Breast epithelium (tissue), 4 donors: ENCODE measurements around the gene MYO3B. TPM values are rescaled to one million over a fixed set of nuclear protein-coding genes. Genes with fewer than 3 reads are reported as not detected.

Experiments
- DNase-seq, 2 donors: peaks; one replicate each; pipeline ENCODE4 v3.0.0-alpha.2; 2019; ENCODE audit warnings: low spot score in 2 of 2
- H3K27ac ChIP-seq, 2 donors: fragments of 200-600 bp; sonication (generic) in 1 of 2; one replicate each; pipeline ENCODE4 v1.5.1; 2016 to 2019; ENCODE audit warnings: mild to moderate bottlenecking in 1 of 2
- H3K27me3 ChIP-seq, 2 donors: fragments of 200-600 bp; sonication (generic) in 1 of 2; one replicate each; pipeline versions ENCODE4 v1.5.1 to v1.6.0; 2017 to 2019; ENCODE audit warnings: control low read depth in 1 of 2, mild to moderate bottlenecking in 1 of 2
- H3K36me3 ChIP-seq: fragments of 200-600 bp; one replicate; pipeline ENCODE4 v1.5.1; 2019
- H3K4me1 ChIP-seq, 2 donors: fragments of 200-600 bp; sonication (generic); one replicate each; pipeline ENCODE4 v1.5.1; 2016 to 2019; ENCODE audit warnings: control low read depth in 1 of 2
- H3K4me3 ChIP-seq, 3 donors: fragments of 200-600 bp; sonication (generic); 1 replicate in 2 of 3; 2 replicates in 1 of 3; pipeline ENCODE4 v1.5.1; 2016 to 2019; ENCODE audit warnings: mild to moderate bottlenecking in 3 of 3, moderate library complexity in 2 of 3
- H3K9me3 ChIP-seq, 2 donors: fragments of 200-600 bp; sonication (generic) in 1 of 2; one replicate each; pipeline ENCODE4 v1.5.1; 2016 to 2019; ENCODE audit warnings: control low read depth in 1 of 2
- CTCF ChIP-seq, 3 donors: fragments of 450-650 bp; IDR thresholded peaks; one replicate each; pipeline ENCODE4 v1.5.1; 2016 to 2017; ENCODE audit warnings: antibody characterized with exemption in 3 of 3, mild to moderate bottlenecking in 3 of 3, moderate library complexity in 3 of 3
- POLR2A ChIP-seq: fragments of 450-650 bp; IDR thresholded peaks from one replicate; pipeline ENCODE4 v1.6.1; 2016; ENCODE audit warnings: antibody characterized with exemption, mild to moderate bottlenecking, moderate library complexity
- POLR2AphosphoS5 ChIP-seq, 3 donors: sonication (generic); formaldehyde crosslinking; IDR thresholded peaks; one replicate each; pipeline ENCODE4 v1.6.1; 2017; ENCODE audit warnings: antibody characterized with exemption in 3 of 3
- intact Hi-C: fragments of 100-400 bp; cut with DNase I; formaldehyde crosslinking; loops from one replicate; pipeline ENCODE4 v1.15.1; 2023; ENCODE audit warnings: low total_unique reads
- total RNA-seq, 3 donors: library from RNA; depleted of rRNA; stranded (reverse); fragments of >200 nt; gene quantifications; one replicate each; pipeline ENCODE4 v1.1.0, GENCODE V29; 2016

The MYO3B gene
- total RNA-seq, 3 donors from 2014 or later = 0.15 to 0.98 (median 0.16) TPM

- Histone ChIP-seq H3K4me3 (no peak overlapping the region), H3K36me3 (no peaks in the 10 kb centered on the region), H3K4me1 (no peaks in the 10 kb centered on the region), H3K9me3 (no peaks in the 10 kb centered on the region), H3K27me3 (peaks cover 0 to 5% of the 10 kb centered on the region in 2 donors), H3K27ac (no peak overlapping the region)
- intact Hi-C loops = no loop called here
- TF ChIP-seq POLR2A = no peak
- TF ChIP-seq POLR2AphosphoS5 (IDR thresholded peaks at IDR 0.05) = no peak
- no peak for TF ChIP-seq CTCF (IDR thresholded peaks at IDR 0.05)
- no peak for DNase-seq
These were observed 187.1 kb downstream of the MYO3B start for GRCh38 chr2:170365003-170365402.

DNA sequence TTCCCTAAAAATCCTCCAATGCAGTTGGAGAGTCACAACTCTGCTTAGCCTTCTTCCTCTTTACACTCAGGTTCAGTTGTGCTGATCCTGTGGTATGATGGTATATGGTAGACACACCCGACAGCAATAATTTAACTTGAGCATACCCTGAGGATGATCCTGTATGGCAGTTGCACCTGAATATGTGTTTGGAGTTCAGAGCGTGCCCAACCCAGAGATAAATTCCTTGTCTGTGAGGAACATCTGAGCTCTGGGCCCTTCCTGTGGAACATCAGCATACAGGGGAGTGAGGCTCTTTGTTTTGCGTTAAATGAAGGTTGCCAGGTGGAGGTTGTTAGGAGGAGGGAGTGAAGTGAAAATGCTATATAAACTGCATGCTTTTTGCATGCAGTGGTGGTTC, 187.7 kb downstream of the MYO3B start:
- Histone ChIP-seq H3K9me3 (no peaks in the 10 kb centered on the region), H3K36me3 (no peaks in the 10 kb centered on the region), H3K27me3 (peaks cover 0 to 5% of the 10 kb centered on the region in 2 donors), H3K4me3 (no peak overlapping the region), H3K4me1 (no peaks in the 10 kb centered on the region), H3K27ac (no peak overlapping the region)
- DNase-seq = no peak
- TF ChIP-seq POLR2AphosphoS5 (IDR thresholded peaks at IDR 0.05) (no peak), POLR2A (no peak), CTCF (IDR thresholded peaks at IDR 0.05) (no peak)
- intact Hi-C loops = no loop called here

DNA sequence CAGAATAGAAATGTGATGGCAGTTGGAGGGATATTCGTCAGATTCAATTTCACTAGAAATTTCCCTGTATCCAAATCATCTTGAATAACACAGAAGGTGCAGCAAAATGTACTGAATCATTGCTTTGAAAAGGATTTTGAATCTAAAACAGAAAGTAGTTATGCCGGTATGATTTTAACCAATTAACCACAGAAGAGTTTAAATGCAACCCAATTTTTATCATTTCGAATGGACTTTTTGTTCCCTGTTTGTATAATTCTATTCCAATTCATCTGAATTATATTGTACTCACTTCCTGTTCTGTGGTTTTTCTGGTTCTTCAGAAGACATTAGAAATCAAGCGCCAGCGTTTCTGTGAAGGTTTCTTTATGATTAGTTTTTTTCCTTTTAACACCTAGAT, 190.4 kb downstream of the MYO3B start:
- Histone ChIP-seq H3K9me3 (no peaks in the 10 kb centered on the region), H3K36me3 (no peaks in the 10 kb centered on the region), H3K4me3 (no peak overlapping the region), H3K27me3 (peaks cover 0 to 5% of the 10 kb centered on the region in 2 donors), H3K27ac (no peak overlapping the region), H3K4me1 (no peaks in the 10 kb centered on the region)
- intact Hi-C loops = no loop called here
- TF ChIP-seq POLR2A = no peak
- no peak for TF ChIP-seq POLR2AphosphoS5 (IDR thresholded peaks at IDR 0.05)
- no peak for TF ChIP-seq CTCF (IDR thresholded peaks at IDR 0.05)
- no peak for DNase-seq

- no peak for DNase-seq
- H3K27me3 ChIP-seq = peaks cover 0 to 5% of the 10 kb centered on the region in 2 donors
These were observed 191.3 kb downstream of the MYO3B start for GRCh38 chr2:170369228-170369627.

DNA sequence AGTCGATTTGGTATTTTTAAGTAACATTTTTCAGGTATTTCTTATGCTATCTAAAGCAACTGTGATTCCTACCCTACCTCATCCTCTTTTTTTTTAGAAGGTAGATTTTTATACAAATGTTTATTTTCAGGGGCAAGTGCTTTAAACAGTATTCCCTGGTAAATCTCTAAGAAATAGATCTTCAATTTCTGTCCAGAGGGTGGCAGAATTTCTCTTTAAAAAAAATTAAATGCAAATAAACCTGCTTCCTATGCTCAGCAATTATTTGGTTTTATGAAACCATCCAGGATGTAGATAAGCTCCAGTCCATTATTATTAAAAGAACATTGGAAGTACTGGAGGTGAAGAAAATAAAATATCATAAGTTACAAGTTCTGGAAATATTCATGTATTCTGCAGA, 191.9 kb downstream of the MYO3B start:
- Histone ChIP-seq H3K4me1 (peaks cover 0 to under 1% of the 10 kb centered on the region in 2 donors), H3K9me3 (no peaks in the 10 kb centered on the region), H3K36me3 (no peaks in the 10 kb centered on the region), H3K27me3 (peaks cover 0 to 5% of the 10 kb centered on the region in 2 donors), H3K4me3 (no peak overlapping the region), H3K27ac (no peak overlapping the region)
- no peak for DNase-seq
- TF ChIP-seq CTCF (IDR thresholded peaks at IDR 0.05) (peak in 2 of 3 donors; percentile 9 to 33), POLR2A (no peak), POLR2AphosphoS5 (IDR thresholded peaks at IDR 0.05) (no peak)
- intact Hi-C loops = no loop called here

More at GRCh38 chr2:170369228-170369627, 191.3 kb downstream of the MYO3B start:
- Histone ChIP-seq H3K9me3 (no peaks in the 10 kb centered on the region), H3K36me3 (no peaks in the 10 kb centered on the region), H3K27ac (no peak overlapping the region), H3K4me3 (no peak overlapping the region), H3K4me1 (no peaks in the 10 kb centered on the region)
- intact Hi-C loops = no loop called here
- TF ChIP-seq POLR2AphosphoS5 (IDR thresholded peaks at IDR 0.05) = no peak
- no peak for TF ChIP-seq POLR2A
- no peak for TF ChIP-seq CTCF (IDR thresholded peaks at IDR 0.05)
